ENCODE results near the gene SP140L.

The SP140L gene

GRCh38 chr2:230312638-230313037 is 14.4 kb upstream of the SP140L start:
- no peaks in the 10 kb centered on the region for H3K4me1 ChIP-seq
- intact Hi-C loops (cut with DNase I; ENCODE audit: low total_unique reads), result no loop called here
- no peaks in the 10 kb centered on the region for H3K27me3 ChIP-seq
- no peaks in the 10 kb centered on the region for H3K9me3 ChIP-seq
- no peaks in the 10 kb centered on the region for H3K36me3 ChIP-seq
- H3K27ac ChIP-seq, result no peak overlapping the region
- TF ChIP-seq CTCF (IDR thresholded peaks at IDR 0.05), result no peak
- DNase-seq, result no peak
- H3K4me3 ChIP-seq, result no peak overlapping the region

GRCh38 chr2:230317366-230317765 is 9.6 kb upstream of the SP140L start:
- no peak overlapping the region for H3K4me3 ChIP-seq
- H3K27me3 ChIP-seq, result no peaks in the 10 kb centered on the region
- H3K9me3 ChIP-seq, result peaks cover 0 to 3% (median 0%) of the 10 kb centered on the region in 3 donors
- H3K27ac ChIP-seq, result no peak overlapping the region
- intact Hi-C loops (cut with DNase I; ENCODE audit: low total_unique reads), result no loop called here
- H3K36me3 ChIP-seq, result no peaks in the 10 kb centered on the region
- no peak for TF ChIP-seq CTCF (IDR thresholded peaks at IDR 0.05)
- no peak for DNase-seq
- H3K4me1 ChIP-seq, result no peaks in the 10 kb centered on the region

- no peak for DNase-seq
- H3K27ac ChIP-seq, result no peak overlapping the region
- H3K4me1 ChIP-seq, result no peaks in the 10 kb centered on the region
- no peak for TF ChIP-seq CTCF (IDR thresholded peaks at IDR 0.05)
- no peaks in the 10 kb centered on the region for H3K36me3 ChIP-seq
- H3K4me3 ChIP-seq, result no peak overlapping the region
- intact Hi-C loops (cut with DNase I; ENCODE audit: low total_unique reads), result no loop called here
- no peaks in the 10 kb centered on the region for H3K27me3 ChIP-seq
- H3K9me3 ChIP-seq, result peaks cover 0 to 3% (median 3%) of the 10 kb centered on the region in 3 donors
Observed at GRCh38 chr2:230318190-230319121, 8.5 kb upstream of the SP140L start.

GRCh38 chr2:230319211-230319862 is 7.7 kb upstream of the SP140L start:
- no peaks in the 10 kb centered on the region for H3K36me3 ChIP-seq
- no peak overlapping the region for H3K4me3 ChIP-seq
- H3K27me3 ChIP-seq, result no peaks in the 10 kb centered on the region
- intact Hi-C loops (cut with DNase I; ENCODE audit: low total_unique reads), result no loop called here
- no peak for DNase-seq
- TF ChIP-seq CTCF (IDR thresholded peaks at IDR 0.05), result no peak
- H3K27ac ChIP-seq, result no peak overlapping the region
- H3K4me1 ChIP-seq, result no peaks in the 10 kb centered on the region
- H3K9me3 ChIP-seq, result peaks cover 0 to 3% (median 3%) of the 10 kb centered on the region in 3 donors

GRCh38 chr2:230321031-230321430 is 6.0 kb upstream of the SP140L start:
- Histone ChIP-seq H3K4me1 (no peaks in the 10 kb centered on the region), H3K9me3 (peaks cover 0 to 3% (median 3%) of the 10 kb centered on the region in 3 donors), H3K4me3 (no peak overlapping the region), H3K27me3 (no peaks in the 10 kb centered on the region), H3K27ac (no peak overlapping the region), H3K36me3 (no peaks in the 10 kb centered on the region)
- intact Hi-C loops (cut with DNase I; ENCODE audit: low total_unique reads), result no loop called here
- no peak for TF ChIP-seq CTCF (IDR thresholded peaks at IDR 0.05)
- DNase-seq, result no peak

Data from tibial artery (tissue), 4 donors.